Skeletal muscle cell (primary cell): Measurements from ENCODE around the gene REC114.
"Not testable (repeated sequence)": the region's sequence is repeated elsewhere in the genome, so short reads cannot be mapped to it uniquely, and the experiment has no call there.

Experiments used
- DNase-seq: peaks from one replicate; pipeline ENCODE4 v3.0.0-alpha.2; 2010; ENCODE audit warnings: low read depth
- H3K4me3 ChIP-seq: 2 replicates; pipeline ENCODE4 v1.5.1; 2011; ENCODE audit warnings: low read depth, mild to moderate bottlenecking, control low read depth, low read length, moderate library complexity

Gene REC114, protein sequence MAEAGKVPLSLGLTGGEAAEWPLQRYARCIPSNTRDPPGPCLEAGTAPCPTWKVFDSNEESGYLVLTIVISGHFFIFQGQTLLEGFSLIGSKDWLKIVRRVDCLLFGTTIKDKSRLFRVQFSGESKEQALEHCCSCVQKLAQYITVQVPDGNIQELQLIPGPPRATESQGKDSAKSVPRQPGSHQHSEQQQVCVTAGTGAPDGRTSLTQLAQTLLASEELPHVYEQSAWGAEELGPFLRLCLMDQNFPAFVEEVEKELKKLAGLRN

DNA sequence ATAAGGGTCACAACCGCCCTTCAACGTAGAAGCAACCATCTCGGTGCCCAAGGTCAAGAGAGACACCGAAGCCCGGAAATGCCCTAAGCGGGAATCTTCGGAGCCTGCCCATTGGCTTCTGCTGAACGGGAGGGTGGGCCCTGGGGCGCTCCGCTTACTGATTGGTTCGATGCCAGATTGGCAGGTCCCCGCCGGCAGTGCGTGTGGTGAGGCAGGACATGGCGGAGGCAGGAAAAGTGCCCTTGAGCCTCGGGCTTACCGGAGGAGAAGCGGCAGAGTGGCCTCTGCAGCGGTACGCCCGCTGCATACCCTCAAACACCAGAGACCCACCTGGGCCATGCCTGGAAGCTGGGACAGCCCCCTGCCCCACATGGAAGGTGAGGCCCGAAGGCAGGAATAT lies at the start of gene REC114:
Gene REC114, plus strand, starts transcription at position 197 of the 400 bp plus-strand sequence. Its CDS starts 22 bp downstream, at position 219.
- DNase-seq = no peak
- no peak within 1 kb of the TSS for H3K4me3 ChIP-seq

DNA sequence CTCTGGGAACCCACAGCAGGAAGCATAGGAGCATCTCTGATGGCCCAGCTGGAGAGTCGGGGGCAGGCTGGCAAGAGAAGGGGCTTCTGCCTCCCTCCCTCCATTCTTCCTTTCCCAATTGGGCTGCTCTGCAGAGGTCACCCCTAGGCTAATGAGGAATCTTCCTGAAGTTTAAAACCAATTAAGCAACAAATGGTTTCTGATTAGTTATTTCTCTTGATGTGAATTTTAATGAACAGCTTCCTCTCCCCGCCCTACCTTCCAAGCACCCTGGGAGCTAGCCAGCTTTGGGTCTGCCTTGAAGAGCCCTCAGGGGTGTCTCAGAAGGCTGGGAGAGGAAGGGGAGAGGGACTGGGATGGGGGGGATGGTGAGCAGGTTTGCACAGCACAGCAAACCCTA lies 49.6 kb upstream of the REC114 start:
- DNase-seq = no peak
- H3K4me3 ChIP-seq = no peak overlapping the region

DNA sequence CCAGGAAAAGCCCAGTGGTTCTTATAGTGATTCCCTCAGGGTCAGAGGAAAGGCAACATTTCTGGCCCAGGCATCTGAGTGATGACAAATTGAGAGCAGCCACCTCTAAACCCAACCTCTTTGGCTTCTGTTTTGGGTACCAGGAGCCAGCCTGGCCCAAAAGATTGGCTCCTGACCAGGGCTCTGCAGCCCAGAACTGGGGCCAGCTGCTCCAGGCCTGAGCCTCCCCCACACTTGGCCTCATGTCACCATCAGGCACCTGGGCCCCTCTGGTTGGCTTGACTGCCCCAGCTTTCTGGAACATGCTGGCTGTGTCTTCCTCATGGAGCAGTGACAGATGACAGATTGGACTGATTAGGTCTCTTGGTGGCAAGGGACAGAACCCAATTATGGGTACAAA lies 48.2 kb upstream of the REC114 start:
- no peak overlapping the region for H3K4me3 ChIP-seq
- no peak for DNase-seq

DNA sequence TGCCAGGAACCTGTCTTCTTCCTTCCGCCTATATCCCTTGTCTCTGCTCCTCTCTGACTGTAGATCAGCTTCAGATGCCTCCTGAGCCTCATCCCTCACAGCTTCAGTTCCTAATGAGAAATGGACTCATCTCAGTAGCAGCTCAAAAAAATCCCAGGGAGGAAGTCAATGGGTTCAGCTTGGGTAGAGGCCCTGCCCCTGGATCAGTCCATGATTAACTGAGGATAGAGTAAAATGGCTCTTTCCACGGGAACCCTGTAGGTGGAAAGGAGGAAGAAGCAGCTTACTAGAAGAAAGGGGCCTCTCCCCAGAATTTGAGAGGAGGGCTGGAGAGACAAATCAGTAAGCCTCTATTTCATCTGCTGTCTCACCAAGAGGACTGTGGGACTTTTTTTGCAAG lies 47.3 kb upstream of the REC114 start:
- DNase-seq = no peak
- H3K4me3 ChIP-seq = no peak overlapping the region

DNA sequence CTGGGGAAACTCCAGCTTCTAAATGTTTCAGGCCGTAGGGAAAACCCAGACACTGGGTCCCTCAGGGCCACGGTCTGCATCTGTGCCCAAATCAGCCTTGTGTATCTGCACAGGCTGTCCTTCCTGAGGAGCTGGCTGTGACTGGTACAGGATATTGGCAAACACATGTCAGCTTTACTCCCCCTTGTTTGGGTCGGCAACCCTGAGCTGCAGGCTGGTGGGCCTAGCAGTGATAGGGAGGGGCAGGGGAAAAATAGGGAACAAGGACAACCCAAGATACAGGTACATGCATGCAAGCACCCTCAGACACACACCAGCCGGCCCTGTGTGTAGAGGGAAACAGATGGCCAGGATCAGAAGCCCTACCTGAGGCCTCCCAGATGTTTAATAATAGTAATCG lies 45.5 kb upstream of the REC114 start:
- DNase-seq = no peak
- H3K4me3 ChIP-seq = no peak overlapping the region

DNA sequence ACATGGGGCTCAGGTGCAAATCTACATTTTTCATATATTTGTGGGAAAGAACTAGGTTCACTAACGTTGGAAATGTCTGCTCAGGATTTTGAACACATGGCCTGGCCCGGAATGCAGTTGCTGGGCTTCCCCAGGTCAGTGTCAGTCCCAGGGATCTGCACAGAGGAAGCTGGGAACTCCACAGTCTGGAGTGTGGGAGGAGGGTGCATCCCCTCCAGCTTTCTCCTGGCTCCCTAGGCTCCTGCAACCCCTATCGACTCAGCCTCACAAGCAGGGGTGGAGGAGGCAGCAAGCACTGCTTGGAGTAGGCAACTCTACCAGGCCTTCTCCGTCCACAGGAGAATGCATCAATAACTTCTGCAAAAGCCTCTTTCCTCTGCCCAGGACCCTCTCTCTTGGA lies 44.1 kb upstream of the REC114 start:
- no peak for DNase-seq
- no peak overlapping the region for H3K4me3 ChIP-seq

DNA sequence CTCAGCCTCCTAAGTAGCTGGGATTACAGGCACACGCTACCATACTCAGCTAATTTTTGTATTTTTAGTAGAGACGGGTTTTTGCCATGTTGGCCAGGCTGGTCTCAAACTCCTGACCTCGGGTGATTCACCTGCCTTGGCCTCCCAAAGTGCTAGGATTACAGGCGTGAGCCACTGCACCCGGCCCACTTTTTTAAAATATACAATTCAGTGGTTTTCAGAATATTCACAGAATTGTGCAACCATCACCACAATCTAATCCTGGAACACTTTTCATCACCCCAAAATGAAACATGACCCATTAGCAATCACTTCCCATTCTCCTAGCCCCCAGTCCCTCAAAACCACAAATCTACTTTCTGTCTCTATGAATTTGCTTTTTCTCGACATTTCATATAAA lies 42.7 kb upstream of the REC114 start:
- DNase-seq, H3K4me3 ChIP-seq: not testable (repeated sequence)

DNA sequence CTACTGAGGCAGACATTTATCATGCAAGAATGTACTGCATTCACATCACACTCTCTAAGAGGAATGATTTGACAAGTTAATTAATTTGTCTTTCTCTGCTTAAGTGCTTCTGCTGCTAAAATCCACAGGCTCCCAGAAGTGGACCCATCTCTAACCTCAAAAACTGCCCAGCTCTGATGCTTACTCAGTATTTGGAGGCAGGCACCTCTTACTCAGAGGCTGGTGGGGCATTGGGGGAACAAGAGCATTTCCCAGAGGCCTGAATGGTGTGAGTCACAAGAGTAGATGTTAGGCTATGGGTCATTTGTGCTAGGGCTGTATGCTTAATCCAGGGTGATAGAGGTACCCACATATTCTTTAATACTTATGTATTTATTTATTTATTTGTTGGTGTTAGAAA lies 39.8 kb upstream of the REC114 start:
- no peak for DNase-seq
- H3K4me3 ChIP-seq = no peak overlapping the region

DNA sequence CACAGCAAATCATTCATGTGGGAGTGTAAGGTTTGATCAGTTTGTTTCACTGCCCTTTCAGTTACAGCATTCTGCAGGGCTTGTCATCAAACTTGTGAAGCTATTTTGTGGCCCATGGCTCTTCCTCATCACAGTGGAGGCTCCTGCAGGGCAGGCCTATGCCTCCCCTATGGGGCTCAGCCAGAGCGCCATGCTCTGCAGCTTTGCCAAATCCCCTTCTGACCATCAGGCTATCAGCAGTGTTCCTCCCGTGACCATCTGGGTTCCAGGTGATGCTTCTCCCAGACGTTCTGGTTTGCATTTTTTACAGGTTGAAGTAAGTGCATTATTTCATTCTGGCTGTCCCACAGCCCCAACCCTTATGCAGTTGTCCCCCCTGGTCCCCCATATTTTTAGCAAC lies 28.1 kb upstream of the REC114 start:
- DNase-seq = no peak
- H3K4me3 ChIP-seq = no peak overlapping the region

DNA sequence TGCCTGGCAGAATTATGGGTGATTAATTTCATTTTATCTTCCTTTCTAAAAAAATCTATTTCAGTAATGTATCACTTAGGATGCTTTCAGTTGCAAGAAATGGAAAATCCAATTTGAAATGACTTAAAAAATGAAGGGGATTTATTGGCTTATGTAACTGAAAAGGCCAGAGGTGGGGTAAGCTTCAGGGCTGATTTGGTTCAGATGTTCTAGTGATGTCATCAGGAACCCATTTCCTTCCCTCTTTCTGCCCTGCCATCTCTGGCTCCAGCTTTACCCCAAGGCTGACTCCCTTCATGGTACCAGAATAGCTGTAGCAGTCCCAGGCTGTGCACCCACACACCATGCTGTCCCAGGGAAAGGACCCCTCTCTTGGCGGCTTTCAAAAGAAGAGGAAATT lies 18.5 kb upstream of the REC114 start:
- DNase-seq = no peak
- H3K4me3 ChIP-seq = no peak overlapping the region

DNA sequence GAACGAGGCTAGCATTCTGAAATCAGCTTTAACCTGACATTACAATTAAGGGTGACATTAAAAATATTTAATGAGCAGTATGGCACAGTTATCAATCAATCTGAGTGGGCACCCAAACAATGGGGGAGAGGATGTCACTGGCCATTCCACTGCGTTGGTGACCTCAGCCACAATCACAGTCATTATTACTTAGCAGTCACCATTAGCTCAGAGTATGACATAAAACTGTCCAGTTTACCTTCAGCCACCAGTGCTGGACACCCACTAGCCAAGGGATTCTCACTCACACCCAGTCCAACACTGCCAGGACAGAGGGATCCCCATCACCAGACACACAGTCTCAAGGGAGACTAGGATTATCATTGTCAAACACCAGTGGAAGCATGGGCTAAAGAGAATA lies 17.5 kb upstream of the REC114 start:
- H3K4me3 ChIP-seq = no peak overlapping the region
- no peak for DNase-seq

DNA sequence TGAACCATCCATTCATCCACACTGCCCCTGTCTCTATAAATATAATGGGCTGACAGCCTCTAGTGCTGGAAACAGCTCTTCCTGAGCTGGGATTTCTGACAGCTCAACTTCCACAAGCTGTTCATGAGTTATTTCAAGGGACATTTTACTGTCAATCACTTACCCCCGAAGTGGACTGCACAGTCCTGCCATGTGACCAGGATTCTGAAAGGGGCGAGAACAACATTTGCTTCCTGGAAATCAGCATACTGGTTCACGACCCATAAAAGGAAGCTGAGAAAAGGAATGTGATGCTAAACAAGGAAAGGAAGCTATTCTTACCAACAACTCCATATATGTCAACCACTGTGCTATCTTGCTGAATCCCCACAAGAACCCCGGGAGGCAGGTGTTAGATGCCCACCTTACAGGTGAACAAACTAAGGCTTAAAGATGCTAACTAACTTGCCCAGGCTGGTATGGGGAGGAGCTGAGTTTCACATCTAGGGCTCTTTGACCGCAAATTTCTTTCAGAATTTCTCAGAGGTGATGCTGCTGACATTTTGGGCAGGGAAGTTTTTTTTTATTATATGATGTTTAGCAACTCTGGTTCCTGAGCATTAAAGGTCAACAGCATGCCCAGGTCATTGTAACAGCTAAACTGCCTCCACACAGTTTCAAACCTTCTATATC lies 16.5 kb upstream of the REC114 start:
- DNase-seq = no peak

DNA sequence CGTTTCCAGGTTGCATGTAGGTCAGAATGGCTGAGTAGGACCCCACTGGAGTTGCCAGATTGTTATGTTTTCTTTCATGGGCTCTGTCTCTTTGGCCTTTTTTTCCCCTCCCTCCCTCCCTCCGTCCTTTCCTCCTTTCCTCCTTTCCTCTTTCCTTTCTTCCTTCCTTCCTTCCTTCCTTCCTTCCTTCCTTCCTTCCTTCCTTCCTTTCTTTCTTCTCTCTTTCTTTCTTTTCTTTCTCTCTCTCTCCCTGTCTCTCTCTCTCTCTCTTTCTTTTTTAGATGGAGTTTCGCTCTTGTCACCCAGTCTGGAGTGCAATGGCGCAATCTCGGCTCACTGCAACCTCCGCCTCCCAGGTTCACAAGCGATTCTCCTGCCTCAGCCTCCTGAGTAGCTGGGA lies 11.6 kb upstream of the REC114 start:
- not testable (repeated sequence) for H3K4me3 ChIP-seq, DNase-seq

More for the DNA sequence above, 16.5 kb upstream of the REC114 start:
- no peak overlapping the region for H3K4me3 ChIP-seq

DNA sequence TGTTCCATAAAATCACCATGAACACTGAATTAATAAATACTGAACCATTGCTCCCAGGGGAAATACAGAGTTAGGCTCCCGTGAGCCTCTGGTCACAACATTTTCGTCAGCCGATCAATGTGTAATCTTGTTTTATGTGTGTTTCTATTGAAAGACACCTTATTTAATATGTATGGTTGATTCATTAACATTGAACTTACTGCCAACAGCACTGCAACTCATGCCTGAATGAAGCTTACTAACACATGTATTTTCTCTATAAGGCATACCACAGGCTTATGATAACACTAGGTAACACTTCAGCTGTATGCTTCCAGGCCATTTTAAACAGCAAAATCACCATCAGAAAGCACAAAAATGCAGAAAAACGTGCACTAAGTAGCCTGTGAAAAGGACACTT lies 9.1 kb upstream of the REC114 start:
- no peak for DNase-seq

DNA sequence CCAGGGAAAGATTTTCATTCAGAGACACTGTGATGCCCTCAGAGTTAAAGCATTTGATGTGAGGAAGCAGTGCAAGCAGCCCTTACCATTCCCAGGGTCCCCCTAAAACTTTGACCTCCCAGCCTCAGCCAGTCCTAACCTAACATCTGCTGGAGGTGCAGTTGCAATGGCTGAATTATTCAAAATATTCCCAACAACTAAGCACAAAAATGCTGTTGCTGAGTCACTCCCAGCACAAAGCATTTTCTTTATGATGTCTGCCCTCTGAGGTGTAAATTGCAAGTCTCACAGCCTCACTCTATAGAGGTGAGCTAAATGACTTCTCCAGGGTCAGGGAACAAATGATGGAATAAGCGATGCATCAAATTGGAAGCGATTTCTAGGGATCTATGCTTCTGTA lies 6.4 kb upstream of the REC114 start:
- no peak overlapping the region for H3K4me3 ChIP-seq
- no peak for DNase-seq

More for the DNA sequence above, 9.1 kb upstream of the REC114 start:
- H3K4me3 ChIP-seq = no peak overlapping the region

DNA sequence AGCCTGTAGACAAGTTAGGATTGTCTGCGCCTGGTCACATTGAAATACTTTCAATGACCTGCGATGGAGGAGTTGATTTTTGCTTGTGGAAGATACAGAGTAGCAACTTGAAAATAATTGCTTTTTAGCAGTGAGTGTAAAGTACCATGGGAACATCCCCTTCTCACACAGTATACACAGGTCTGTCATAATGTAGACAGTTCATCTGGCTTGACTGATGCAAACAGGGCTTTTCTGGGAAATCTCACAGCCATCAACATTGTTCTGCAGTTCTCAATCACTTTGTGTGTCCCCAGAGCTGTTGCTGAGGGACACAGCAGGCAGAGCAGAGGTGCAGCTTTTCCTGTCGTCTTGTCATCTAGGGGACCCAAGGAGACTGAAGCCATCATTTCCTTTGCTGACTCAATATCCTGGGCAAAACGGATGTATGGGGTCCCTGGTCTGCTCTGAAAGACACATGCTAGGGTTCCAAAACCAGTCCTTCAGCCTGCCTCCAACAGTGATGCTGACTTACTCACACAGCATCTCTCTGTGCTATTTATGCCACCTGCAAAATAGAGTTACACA lies 5.3 kb upstream of the REC114 start:
- H3K4me3 ChIP-seq = no peak overlapping the region
- no peak for DNase-seq

DNA sequence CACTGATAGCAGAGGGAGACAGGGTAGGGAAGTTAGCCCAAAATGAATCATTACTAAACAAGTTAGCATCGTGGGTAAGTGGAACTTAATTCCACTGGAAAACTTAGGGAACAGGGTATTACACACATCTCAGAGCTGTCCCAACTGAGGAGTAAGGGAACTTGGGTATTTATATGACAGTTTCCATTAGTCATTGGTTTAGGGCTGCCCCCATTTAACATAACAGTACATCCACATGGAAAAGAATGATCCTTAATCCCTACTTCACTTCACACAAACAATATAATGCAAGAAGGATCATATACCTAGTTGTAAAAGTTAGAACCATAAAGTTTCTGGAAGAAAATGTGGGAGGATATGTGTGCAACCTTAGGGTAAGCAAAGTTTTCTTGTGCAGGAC lies 4.3 kb upstream of the REC114 start:
- no peak overlapping the region for H3K4me3 ChIP-seq
- no peak for DNase-seq

DNA sequence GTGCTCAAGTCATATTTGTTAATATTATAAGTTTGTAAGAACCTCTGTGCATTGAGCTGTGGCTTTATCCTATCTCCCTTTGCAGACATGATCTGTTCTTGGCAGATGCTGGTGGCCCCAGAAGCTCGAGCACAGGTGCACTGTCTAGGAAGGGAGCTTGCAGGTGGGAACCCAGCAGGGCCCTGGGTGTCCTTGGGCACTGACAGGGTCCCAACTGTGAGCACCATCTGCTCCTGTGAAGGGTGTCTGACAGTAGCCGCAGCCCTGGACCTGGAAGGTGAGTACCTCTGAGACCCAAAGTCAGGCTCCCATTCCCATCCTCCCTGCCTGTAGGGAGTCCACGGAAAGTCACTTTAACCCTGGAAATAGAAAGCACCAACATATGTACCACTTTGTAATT lies 2.4 kb upstream of the REC114 start:
- DNase-seq = no peak
- no peak overlapping the region for H3K4me3 ChIP-seq

DNA sequence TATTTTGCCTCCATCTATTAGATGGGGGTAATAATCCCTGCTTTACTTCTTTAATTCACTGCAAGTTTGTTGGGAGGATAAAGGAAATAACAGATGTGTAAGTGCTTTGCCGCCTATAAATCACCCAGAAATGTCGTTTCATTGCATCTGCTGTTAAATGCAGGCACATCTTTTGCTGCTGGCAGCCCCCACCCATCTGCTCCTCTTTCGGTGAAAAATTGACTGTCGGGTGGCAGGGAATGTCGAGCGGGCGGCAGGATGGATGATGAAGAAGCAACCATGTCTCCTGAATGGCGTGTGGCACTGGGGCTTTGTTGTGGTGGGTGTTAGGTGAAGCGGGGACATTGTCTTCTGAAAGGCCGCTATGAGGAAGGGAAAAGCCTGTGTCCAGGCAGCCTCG lies 543 bp upstream of the REC114 start:
- DNase-seq = no peak
- H3K4me3 ChIP-seq = no peak overlapping the region

DNA sequence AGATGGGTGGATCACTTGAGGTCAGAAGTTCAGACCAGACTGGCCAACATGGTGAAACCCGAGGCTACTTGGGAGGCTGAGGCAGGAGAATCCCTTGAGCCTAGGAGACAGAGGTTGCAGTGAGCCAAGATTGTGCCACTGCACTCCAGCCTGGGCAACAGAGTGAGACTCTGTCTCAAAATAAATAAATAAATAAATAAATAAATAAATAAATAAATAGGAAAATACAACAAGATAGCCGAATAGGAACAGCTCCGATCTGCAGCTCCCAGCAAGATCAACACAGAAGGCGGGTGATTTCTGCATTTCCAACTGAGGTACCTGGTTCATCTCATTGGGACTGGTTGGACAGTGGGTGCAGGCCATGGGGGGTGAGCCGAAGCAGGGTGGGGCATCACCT lies 4.5 kb downstream of the REC114 start:
- not testable (repeated sequence) for DNase-seq, H3K4me3 ChIP-seq

DNA sequence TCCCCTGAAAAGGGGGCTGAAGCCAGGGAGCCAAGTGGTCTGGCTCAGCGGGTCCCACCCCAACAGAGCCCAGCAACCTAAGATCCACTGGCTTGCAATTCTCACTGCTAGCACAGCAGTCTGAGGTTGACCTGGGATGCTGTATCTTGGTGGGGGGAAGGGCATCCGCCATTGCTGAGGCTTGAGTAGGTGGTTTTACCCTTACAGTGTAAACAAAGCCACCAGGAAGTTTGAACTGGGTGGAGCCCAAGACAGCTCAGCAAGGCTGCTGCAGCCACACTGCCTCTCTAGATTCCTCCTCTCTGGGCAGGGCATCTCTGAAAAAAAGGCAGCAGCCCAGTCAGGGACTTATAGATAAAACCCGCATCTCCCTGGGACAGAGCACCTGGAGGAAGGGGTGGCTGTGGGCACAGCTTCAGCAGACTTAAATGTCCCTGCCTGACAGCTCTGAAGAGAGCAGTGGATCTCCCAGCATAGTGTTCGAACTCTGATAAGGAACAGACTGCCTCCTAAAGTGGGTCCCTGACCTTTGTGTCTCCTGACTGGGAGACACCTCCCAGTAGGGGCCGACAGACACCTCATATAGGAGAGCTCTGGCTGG lies 5.3 kb downstream of the REC114 start:
- not testable (repeated sequence) for H3K4me3 ChIP-seq, DNase-seq
